Body of pancreas (tissue), 4 donors: Measurements from ENCODE around the gene CFAP119. TPM values are rescaled to one million over a fixed set of nuclear protein-coding genes. Genes with fewer than 3 reads are reported as not detected.

ENCODE experiments used
- ATAC-seq: fragments of 150-250 bp; one replicate; pipeline ENCODE4 v1.9.1; 2016
- DNase-seq, 4 donors: peaks; one replicate each; pipeline ENCODE4 v3.0.0-alpha.2; 2019
- H3K27ac ChIP-seq, 4 donors: fragments of 200-600 bp; sonication (generic); 1 replicate in 3 of 4; 2 replicates in 1 of 4; pipeline versions ENCODE4 v1.5.1 to v1.6.1; 2016 to 2019; ENCODE audit warnings: mild to moderate bottlenecking in 1 of 4, mixed read lengths in 1 of 4, moderate library complexity in 1 of 4
- H3K27me3 ChIP-seq, 2 donors: fragments of 200-600 bp; sonication (generic); one replicate each; pipeline ENCODE4 v1.6.0; 2016; ENCODE audit warnings: mild to moderate bottlenecking in 1 of 2
- H3K36me3 ChIP-seq, 2 donors: fragments of 200-600 bp; sonication (generic); replicated peaks in 1 of 2; 2 replicates each; pipeline ENCODE4 v1.5.1; 2016; ENCODE audit warnings: low read depth in 2 of 2; ENCODE audit not compliant: insufficient read depth in 1 of 2
- H3K4me1 ChIP-seq: fragments of 200-600 bp; sonication (generic); one replicate; pipeline ENCODE4 v1.6.0; 2016
- H3K4me3 ChIP-seq, 2 donors: fragments of 200-600 bp; sonication (generic); 1 replicate in 1 of 2; 2 replicates in 1 of 2; pipeline ENCODE4 v1.5.1; 2016 to 2019
- H3K9me3 ChIP-seq, 3 donors: fragments of 200-600 bp; sonication (generic); 1 replicate in 2 of 3; 2 replicates in 1 of 3; pipeline ENCODE4 v1.5.1; 2016
- CTCF ChIP-seq, 7 experiments: fragments of 450-650 bp in 4 of 7; fragments of 200-600 bp in 3 of 7; sonication (generic) in 3 of 7; IDR thresholded peaks; one replicate each; pipeline ENCODE4 v1.5.1; 2016 to 2019; ENCODE audit warnings: antibody characterized with exemption in 7 of 7
- POLR2A ChIP-seq, 3 donors: fragments of 450-650 bp; IDR thresholded peaks; one replicate each; pipeline ENCODE4 v1.6.1; 2016; ENCODE audit warnings: antibody characterized with exemption in 3 of 3, mild to moderate bottlenecking in 2 of 3
- WGBS, 2 donors: methylation state at CpG; one replicate each; pipeline ENCODE4 v1.1.5; 2017; 5-methylcytosine and 5-hydroxymethylcytosine counted together
- intact Hi-C: fragments of 100-400 bp; cut with DNase I; formaldehyde crosslinking; loops from one replicate; pipeline ENCODE4 v1.15.1; 2023
- total RNA-seq, 2 donors: library from RNA; depleted of rRNA; stranded (reverse); fragments of >200 nt; gene quantifications; one replicate each; pipeline ENCODE4 v1.1.0, GENCODE V29; 2016

CFAP119 gene
- total RNA-seq, 2 donors from 2014 or later = 1.6 to 28.0 TPM

- TF ChIP-seq CTCF (IDR thresholded peaks at IDR 0.05) = no peak
- TF ChIP-seq POLR2A (IDR thresholded peaks at IDR 0.05) = no peak
- ATAC-seq (no peak), DNase-seq (no peak)
- Histone ChIP-seq H3K4me3 (no peak overlapping the region), H3K4me1 (peaks cover 13% of the 10 kb centered on the region), H3K36me3 (peaks cover 27 to 68% of the 10 kb centered on the region in 2 donors), H3K9me3 (no peaks in the 10 kb centered on the region), H3K27ac (no peak overlapping the region), H3K27me3 (no peaks in the 10 kb centered on the region)
- 90 to 94% methylated on average over 17 to 18 of the region's 18 CpGs for WGBS, 2 donors
- intact Hi-C loops = no loop called here
Observed at GRCh38 chr16:30767767-30768465, 6.1 kb upstream of the CFAP119 start.

DNA sequence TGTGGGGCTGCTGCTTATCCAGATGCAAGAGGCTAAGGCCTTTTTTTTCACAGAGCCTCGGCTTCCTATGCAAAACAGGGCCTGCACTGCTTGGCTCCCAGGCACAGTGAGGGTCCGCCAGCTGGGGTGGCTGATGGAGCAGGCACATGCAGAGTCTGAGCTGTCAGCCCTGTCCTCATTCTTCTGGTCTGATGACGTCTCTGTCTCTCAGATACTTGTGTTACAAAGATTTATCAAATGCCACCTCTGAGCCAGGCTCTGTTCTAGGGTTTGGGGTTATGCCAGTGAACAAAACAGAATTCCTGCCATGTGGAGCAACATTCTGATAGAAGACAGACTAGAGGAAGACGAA is 5.0 kb upstream of the CFAP119 start:
- peaks cover 17% of the 10 kb centered on the region for H3K4me1 ChIP-seq
- TF ChIP-seq CTCF (IDR thresholded peaks at IDR 0.05) = no peak
- no peak for TF ChIP-seq POLR2A (IDR thresholded peaks at IDR 0.05)
- peaks cover 22 to 59% of the 10 kb centered on the region in 2 donors for H3K36me3 ChIP-seq
- no peak for DNase-seq
- H3K4me3 ChIP-seq = no peak overlapping the region
- H3K27ac ChIP-seq = no peak overlapping the region
- no peak for ATAC-seq
- whole genome bisulfite sequencing, 2 donors = 81 to 83% methylated on average over 3 to 4 of the region's 4 CpGs
- H3K9me3 ChIP-seq = no peaks in the 10 kb centered on the region
- intact Hi-C loops = no loop called here
- no peaks in the 10 kb centered on the region for H3K27me3 ChIP-seq

GRCh38 chr16:30766206-30766932 is 4.5 kb upstream of the CFAP119 start:
- TF ChIP-seq CTCF (IDR thresholded peaks at IDR 0.05) (no peak), POLR2A (IDR thresholded peaks at IDR 0.05) (no peak)
- Histone ChIP-seq H3K27me3 (no peaks in the 10 kb centered on the region), H3K9me3 (no peaks in the 10 kb centered on the region), H3K36me3 (peaks cover 22 to 55% of the 10 kb centered on the region in 2 donors), H3K4me1 (peaks cover 17% of the 10 kb centered on the region), H3K4me3 (no peak overlapping the region), H3K27ac (no peak overlapping the region)
- intact Hi-C loops = no loop called here
- no peak for ATAC-seq
- 88 to 92% methylated on average over 25 to 28 of the region's 29 CpGs for WGBS, 2 donors
- no peak for DNase-seq

DNA sequence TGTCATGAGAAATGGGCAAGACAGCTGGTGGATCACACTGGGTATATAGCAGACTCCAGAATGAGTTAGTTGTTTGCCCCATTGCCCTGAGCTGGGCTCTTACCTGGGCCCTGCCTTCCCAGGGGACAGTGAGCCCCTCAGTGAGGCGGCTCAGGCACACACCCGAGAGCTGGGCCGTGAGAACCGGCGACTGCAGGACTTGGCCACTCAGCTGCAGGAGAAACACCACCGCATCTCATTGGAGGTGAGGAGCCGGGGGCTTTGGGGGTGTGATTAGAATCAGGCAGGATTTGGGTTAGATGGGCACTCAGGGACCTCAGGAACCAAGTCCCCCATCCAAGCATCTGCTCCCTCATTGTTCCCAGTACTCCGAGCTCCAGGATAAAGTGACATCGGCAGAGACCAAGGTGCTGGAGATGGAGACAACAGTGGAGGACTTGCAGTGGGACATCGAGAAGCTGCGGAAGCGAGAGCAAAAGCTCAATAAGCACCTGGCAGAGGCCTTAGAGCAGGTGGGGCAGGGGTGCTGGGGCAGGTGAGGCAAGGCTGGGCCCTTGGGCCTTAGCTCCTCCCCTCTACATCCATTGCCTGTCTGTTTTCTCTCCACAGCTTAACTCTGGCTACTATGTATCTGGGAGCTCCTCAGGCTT is 3.1 kb upstream of the CFAP119 start:
- Histone ChIP-seq H3K9me3 (no peaks in the 10 kb centered on the region), H3K27ac (no peak overlapping the region), H3K4me3 (no peak overlapping the region), H3K36me3 (peaks cover 22 to 52% of the 10 kb centered on the region in 2 donors), H3K27me3 (no peaks in the 10 kb centered on the region), H3K4me1 (peaks cover 30% of the 10 kb centered on the region)
- WGBS, 2 donors = 92 to 93% methylated on average over 11 of the region's 12 CpGs
- no peak for DNase-seq
- TF ChIP-seq CTCF (IDR thresholded peaks at IDR 0.05) = no peak
- no peak for TF ChIP-seq POLR2A (IDR thresholded peaks at IDR 0.05)
- intact Hi-C loops = no loop called here
- no peak for ATAC-seq
